Measurements from ENCODE around the gene TTC23. TPM values are rescaled to one million over a fixed set of nuclear protein-coding genes. Genes with fewer than 3 reads are reported as not detected.

Gene TTC23
- total and polyA plus RNA-seq, 7 donors, result 2.1 to 11.2 (median 7.8) TPM

GRCh38 chr15:99212406-99212805 is 37.0 kb downstream of the TTC23 start:
- peaks cover 17% of the 10 kb centered on the region for H3K4me1 ChIP-seq
- peak overlapping the region; percentile 75 for H3K27ac ChIP-seq
- intact Hi-C loops (cut with DNase I), result loop anchor here (2.0 to 10.0 kb wide), 4 partner anchors 40 to 558 kb away; partner anchors contain the start of gene SYNM (in 1 of the 2)
- TF ChIP-seq CTCF (IDR thresholded peaks at IDR 0.05), result no peak
- no peaks in the 10 kb centered on the region for H3K27me3 ChIP-seq (ENCODE audit: insufficient read depth in 3 of 3, low read length in 2 of 3)
- DNase-seq (peak; percentile 40 to 71), ATAC-seq (peak; percentile 92 to 93 (median 92))
- WGBS, 3 donors, result 44 to 80% (median 50%) methylated on average over 7 of the region's 7 CpGs
- no peaks in the 10 kb centered on the region for H3K9me3 ChIP-seq
- H3K4me3 ChIP-seq, result no peak overlapping the region
- H3K36me3 ChIP-seq (ENCODE audit: insufficient read depth in 1 of 2, low read depth in 1 of 2), result peaks cover under 1 to 18% of the 10 kb centered on the region in 2 donors

GRCh38 chr15:99211926-99212325 is 37.5 kb downstream of the TTC23 start:
- Histone ChIP-seq H3K27ac (peak overlapping the region; percentile 75), H3K9me3 (no peaks in the 10 kb centered on the region), H3K4me3 (no peak overlapping the region), H3K27me3 (ENCODE audit: insufficient read depth in 3 of 3, low read length in 2 of 3) (no peaks in the 10 kb centered on the region), H3K4me1 (peaks cover 17% of the 10 kb centered on the region), H3K36me3 (ENCODE audit: insufficient read depth in 1 of 2, low read depth in 1 of 2) (peaks cover 0 to 13% of the 10 kb centered on the region in 2 donors)
- WGBS, 3 donors, result 45 to 61% (median 53%) methylated on average over 4 of the region's 4 CpGs
- intact Hi-C loops (cut with DNase I), result loop anchor here (2.0 to 10.0 kb wide), 4 partner anchors 40 to 557 kb away; partner anchors contain the start of gene SYNM (in 1 of the 2)
- ATAC-seq, result peak; percentile 65 to 76 (median 74)
- DNase-seq, result no peak
- no peak for TF ChIP-seq CTCF (IDR thresholded peaks at IDR 0.05)

- H3K4me3 ChIP-seq, result no peak overlapping the region
- H3K27ac ChIP-seq, result no peak overlapping the region
- no peak for TF ChIP-seq CTCF (IDR thresholded peaks at IDR 0.05)
- intact Hi-C loops (cut with DNase I), result loop anchor here (5.0 to 10.0 kb wide), 3 partner anchors 38 to 556 kb away; no protein-coding TSS in a partner anchor
- H3K9me3 ChIP-seq, result no peaks in the 10 kb centered on the region
- ATAC-seq (no peak), DNase-seq (no peak)
- no peaks in the 10 kb centered on the region for H3K27me3 ChIP-seq (ENCODE audit: insufficient read depth in 3 of 3, low read length in 2 of 3)
- peaks cover 0 to 6% of the 10 kb centered on the region in 2 donors for H3K36me3 ChIP-seq (ENCODE audit: insufficient read depth in 1 of 2, low read depth in 1 of 2)
- H3K4me1 ChIP-seq, result peaks cover 17% of the 10 kb centered on the region
These were observed 39.0 kb downstream of the TTC23 start for GRCh38 chr15:99210334-99210733.

GRCh38 chr15:99209326-99209725 is 40.1 kb downstream of the TTC23 start:
- TF ChIP-seq CTCF (IDR thresholded peaks at IDR 0.05), result no peak
- Histone ChIP-seq H3K9me3 (no peaks in the 10 kb centered on the region), H3K4me3 (no peak overlapping the region), H3K36me3 (ENCODE audit: insufficient read depth in 1 of 2, low read depth in 1 of 2) (no peaks in the 10 kb centered on the region), H3K4me1 (peaks cover 17% of the 10 kb centered on the region), H3K27ac (no peak overlapping the region), H3K27me3 (ENCODE audit: insufficient read depth in 3 of 3, low read length in 2 of 3) (no peaks in the 10 kb centered on the region)
- no peak for ATAC-seq
- no peak for DNase-seq
- WGBS, 3 donors, result 59 to 64% (median 61%) methylated on average over 2 of the region's 2 CpGs
- intact Hi-C loops (cut with DNase I), result no loop called here

- Histone ChIP-seq H3K36me3 (ENCODE audit: insufficient read depth in 1 of 2, low read depth in 1 of 2) (no peaks in the 10 kb centered on the region), H3K27me3 (ENCODE audit: insufficient read depth in 3 of 3, low read length in 2 of 3) (no peaks in the 10 kb centered on the region), H3K27ac (no peak overlapping the region), H3K4me3 (no peak overlapping the region), H3K9me3 (no peaks in the 10 kb centered on the region), H3K4me1 (peaks cover 4% of the 10 kb centered on the region)
- intact Hi-C loops (cut with DNase I), result no loop called here
- ATAC-seq, result no peak
- no peak for TF ChIP-seq CTCF (IDR thresholded peaks at IDR 0.05)
- no peak for DNase-seq
- 87 to 91% (median 89%) methylated on average over 3 of the region's 3 CpGs for whole genome bisulfite sequencing, 3 donors
These were observed 41.7 kb downstream of the TTC23 start for GRCh38 chr15:99207672-99208071.
